CD4-positive, alpha-beta T cell treated with Interleukin-6 at 100 ng/mL for 8 hours (primary cell): ENCODE data around the gene MSN.
"Not testable (repeated sequence)": the region's sequence is repeated elsewhere in the genome, so short reads cannot be mapped to it uniquely, and the experiment has no call there.

Source experiments
- DNase-seq: peaks from one replicate; pipeline ENCODE4 v3.0.0-alpha.2; 2020; ENCODE audit warnings: mixed read lengths, low spot score

Gene MSN

DNA sequence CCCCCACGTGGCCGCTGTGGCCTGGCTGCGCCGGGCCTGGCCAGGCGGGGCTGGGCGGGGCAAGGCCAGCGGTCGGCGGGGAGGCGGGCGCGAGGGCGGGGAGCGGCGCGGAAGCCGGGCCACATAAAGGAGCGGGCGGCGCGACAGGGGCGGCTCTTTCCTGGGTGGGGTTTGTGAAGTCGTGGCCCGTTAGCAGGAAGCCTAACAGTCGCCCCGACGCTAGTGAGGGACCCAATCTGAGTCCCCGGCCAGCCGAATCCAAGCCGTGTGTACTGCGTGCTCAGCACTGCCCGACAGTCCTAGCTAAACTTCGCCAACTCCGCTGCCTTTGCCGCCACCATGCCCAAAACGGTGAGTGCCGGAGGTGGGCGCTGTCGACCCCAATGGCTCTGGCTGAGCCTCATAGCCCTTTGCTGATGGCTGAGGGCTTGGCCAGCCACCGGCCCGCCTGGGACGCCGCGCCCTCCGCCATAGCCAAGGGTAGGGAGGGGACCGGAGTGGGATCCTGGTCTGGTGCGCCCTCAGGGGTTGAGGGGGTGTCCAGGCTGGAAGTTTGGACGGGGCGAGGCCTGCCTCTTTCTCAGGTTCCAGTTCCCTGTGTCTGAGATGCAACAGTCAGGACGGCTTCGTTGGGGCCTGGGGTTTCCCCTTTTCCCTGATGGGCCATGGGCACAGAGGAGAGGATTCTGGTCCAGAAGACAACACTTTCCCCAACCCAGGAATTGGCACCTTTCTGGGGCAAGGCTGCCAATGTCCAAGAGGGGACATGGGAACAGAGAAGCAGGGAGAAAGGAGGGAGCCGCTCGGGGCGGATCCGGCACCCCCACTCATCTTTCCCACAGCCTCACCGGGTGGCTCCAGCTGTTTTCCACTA, at the start of gene MSN:
MSN (plus strand) TSS at position 152 of the 874 bp plus-strand sequence; CDS start at position 340, 188 bp downstream.
- DNase-seq, result peak; percentile 71

- not testable (repeated sequence) for DNase-seq
Measured at GRCh38 chrX:65620096-65620705, 47.3 kb upstream of the MSN start.

DNA sequence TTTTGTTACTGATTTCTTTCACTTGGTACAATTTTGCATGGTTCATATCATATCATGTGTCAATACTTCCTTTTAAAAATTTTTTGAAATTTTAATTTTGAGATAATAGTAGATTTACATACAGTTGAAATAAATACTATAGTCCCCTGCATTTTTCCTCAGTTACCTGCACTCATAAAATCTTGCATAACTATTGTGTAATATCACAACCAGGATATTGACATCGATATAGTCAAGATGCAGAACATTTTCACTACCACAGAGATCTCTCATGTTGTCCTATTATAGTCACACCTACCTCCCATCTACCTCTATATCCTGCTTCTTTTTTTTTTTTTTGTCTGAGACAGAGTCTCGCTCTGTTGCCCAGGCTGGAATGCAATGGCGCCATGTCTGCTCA, 36.7 kb upstream of the MSN start:
- DNase-seq, result no peak

DNA sequence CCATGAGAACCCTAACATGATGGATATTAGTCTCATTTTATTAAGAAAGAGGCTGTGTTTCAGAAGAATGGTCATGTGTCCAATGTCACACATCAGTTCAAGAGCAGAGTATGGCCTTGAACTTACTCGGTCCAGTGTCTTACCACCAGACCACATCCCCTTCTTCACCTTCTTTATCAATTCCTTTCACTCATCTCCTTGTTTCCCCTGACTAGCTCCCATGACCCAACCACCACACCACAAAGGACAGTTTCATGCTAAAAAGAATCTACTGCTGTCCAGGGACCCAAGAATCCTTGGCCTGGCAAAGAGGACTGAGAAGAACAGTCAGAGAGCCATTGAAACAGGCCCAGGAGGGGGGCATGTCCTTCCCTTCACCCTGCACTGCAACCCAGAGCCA, 33.6 kb upstream of the MSN start:
- DNase-seq, result no peak

DNA sequence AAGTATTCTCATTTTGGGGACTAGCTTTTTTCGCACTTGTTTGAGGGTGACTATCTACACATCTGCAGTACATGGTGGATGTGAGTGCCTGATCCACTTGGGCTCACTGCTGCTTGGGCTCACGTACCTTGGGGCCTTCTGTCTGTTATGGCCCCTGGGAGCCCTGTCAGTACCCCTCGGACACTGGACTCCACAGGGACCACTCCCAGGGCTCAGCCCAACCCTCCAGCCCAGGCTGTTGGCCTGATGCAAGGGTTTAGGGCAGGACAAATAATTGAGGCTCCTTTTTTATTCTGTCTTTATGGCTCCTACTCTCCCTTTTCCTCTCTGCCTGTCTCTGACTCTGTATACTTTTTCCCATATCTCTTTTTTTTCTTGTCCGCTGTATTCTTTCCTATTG, 32.7 kb upstream of the MSN start:
- no peak for DNase-seq

GRCh38 chrX:65635378-65635777, 32.1 kb upstream of the MSN start:
- no peak for DNase-seq

GRCh38 chrX:65635822-65636221, 31.6 kb upstream of the MSN start:
- DNase-seq, result no peak

- DNase-seq, result not testable (repeated sequence)
Measured at GRCh38 chrX:65636261-65636660, 31.2 kb upstream of the MSN start.

GRCh38 chrX:65637335-65637734, 30.1 kb upstream of the MSN start:
- DNase-seq, result no peak

DNA sequence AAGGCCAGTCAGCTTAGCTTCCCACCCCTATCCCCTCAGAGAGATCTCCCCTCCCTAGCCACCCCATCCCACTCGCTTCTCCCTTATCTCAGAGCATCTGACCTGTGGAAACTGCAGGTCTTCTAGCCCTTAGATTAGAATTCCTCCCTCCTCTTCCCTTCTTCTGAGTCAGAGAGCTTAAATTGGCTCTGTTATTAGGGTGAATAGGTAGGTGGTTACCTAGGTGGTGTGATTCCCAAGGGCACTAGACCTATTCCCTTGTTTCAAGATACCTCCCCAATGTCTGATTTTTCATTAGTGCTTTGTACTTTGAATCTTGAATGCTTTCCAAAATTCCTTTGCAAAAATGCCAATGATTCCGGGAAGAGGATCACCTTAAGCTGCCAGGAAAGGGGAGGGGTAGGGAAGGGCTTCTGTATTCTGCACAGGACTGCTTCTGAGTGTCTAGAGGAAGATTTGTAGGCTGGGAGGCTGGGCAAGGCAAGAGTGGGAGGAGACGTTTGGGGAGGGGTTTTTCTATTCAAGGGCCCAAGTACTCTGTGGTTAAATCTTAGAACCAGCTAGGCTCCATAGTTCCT, 24.5 kb upstream of the MSN start:
- no peak for DNase-seq

- DNase-seq, result no peak
Measured at GRCh38 chrX:65643531-65644052, 23.9 kb upstream of the MSN start.

DNA sequence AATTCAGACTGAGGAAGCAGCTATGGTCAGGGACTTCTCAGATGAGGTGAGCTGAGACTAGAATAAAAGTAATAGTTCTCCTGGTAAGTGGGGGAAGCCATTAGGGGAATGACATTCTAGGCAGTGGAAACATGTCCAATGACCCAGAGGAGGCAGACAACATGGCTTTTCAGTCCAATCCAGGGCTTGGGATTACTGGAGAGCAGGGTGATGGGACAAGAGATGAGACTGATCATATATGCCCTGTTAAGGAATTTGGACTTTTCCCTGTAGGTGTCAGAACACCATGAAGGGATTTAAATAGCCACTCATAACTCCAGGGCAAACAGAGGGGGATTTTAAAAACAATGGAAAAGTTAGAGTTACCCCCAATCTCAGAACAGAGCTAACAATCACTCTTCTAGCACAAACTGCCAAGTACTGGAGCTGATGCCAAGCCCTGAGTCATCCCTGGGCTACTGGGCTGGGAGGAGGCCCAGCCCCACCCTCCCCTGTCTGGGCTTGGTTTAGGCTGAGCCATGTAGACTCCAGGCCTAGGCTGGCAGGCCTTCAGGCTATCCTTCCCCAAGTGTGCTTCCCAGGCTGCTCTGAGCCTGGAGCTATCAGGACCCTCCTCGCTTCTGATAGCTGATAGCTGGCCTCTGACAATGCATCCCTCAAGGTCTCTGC, 22.7 kb upstream of the MSN start:
- DNase-seq, result no peak

GRCh38 chrX:65647801-65648200, 19.7 kb upstream of the MSN start:
- DNase-seq, result no peak

DNA sequence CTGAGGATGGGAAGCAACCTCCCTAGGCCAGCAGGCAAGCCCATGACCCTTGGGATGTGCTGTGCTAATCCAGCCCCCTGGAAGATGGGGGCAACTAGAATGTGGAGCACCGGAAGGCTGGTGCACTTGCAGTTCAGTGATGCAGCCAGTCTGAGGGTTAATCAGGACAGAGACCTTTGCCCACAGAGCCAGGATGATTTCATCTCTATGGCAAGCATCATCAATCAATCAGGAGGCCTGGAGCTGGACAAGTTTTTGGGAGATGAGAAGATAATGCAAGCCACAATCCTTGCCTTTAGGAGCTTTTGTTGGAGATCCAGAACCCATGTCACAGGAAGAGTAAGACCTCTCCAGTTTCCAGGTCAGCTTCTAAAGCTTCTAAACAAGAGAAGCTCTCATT, 15.4 kb upstream of the MSN start:
- DNase-seq, result no peak

DNA sequence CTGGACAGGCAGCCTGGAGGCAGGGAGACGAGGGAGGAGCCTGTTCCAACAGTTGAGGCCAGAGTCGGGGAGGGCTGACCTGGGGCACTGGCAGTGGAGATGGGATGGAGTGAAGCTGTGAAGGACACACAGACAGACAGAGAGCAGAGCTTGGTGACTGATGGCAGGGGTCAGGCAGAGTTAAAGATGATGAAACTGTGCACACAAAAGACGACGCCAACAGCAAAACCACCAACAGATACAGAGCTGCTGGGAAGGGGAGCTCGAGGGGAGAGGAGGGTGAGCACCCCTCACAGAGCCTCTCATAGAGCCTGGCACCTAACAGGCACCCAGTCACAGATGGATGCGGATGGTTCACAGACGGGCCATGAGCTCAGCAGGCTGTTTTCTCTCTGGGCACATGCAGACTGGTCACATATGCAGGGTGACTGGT, 10.4 kb upstream of the MSN start:
- not testable (repeated sequence) for DNase-seq

DNA sequence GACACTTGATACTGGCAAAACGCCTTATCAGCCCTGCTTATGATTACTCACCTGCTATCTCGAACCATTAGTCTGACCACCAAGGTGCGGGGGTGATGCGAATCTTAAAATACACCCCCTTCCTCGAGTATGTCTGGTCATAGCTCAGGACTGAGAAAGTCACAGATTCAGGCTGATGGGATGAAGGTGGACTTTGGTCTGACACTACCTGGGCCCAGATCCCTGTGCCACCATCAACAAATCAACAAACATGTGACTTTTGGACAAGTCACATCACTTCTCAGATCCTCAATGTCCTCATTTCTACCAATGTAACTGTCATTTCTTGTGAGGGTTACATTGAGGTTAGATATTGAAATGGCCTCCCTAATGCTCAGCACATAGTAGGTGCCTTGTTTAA, 9.8 kb upstream of the MSN start:
- no peak for DNase-seq

- no peak for DNase-seq
Measured at GRCh38 chrX:65658229-65658628, 9.2 kb upstream of the MSN start.

DNA sequence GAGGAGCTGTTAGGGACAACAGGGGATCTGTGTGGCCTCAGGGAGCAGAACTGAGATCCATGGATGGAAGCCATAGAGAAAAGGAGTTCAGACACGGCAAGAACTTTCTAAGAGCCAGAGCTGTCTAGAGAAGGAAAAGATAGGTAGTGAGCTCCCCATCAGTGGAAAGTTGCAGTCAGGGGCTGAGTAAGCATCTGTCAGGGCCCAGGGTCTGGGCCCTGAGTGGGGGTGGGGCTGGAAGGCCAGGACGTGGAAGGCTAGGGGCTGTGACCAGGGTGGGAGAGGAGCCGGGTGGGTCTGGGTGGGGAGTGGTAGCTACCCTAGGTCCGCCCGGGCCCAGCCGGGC, 324 bp upstream of the MSN start:
- DNase-seq, result no peak

- DNase-seq, result peak; percentile 66
Measured at GRCh38 chrX:65668377-65669310, 1.2 kb downstream of the MSN start.

GRCh38 chrX:65671286-65671685, 3.8 kb downstream of the MSN start:
- DNase-seq, result no peak

GRCh38 chrX:65671966-65672365, 4.5 kb downstream of the MSN start:
- no peak for DNase-seq
